Activated CD8-positive, alpha-beta T cell treated with anti-CD3 and anti-CD28 coated beads for 36 hours (primary cell): Measurements from ENCODE around the gene DGKD. TPM values are rescaled to one million over a fixed set of nuclear protein-coding genes. Genes with fewer than 3 reads are reported as not detected.

Experiments
- ATAC-seq: fragments of 200-7000 bp; cut with Tn5 transposase; one replicate; pipeline ENCODE4 v1.10.0; 2021; ENCODE audit warnings: mild to moderate bottlenecking, moderate library complexity
- CTCF ChIA-PET: fragments of 350-600 bp; sonication (Branson Sonifier 250); formaldehyde crosslinking; loops from one replicate; lab custom pipeline; 2021; ENCODE audit warnings: antibody characterized with exemption; lab: Charles Lee
- POLR2A ChIA-PET: fragments of 350-600 bp; sonication (Branson Sonifier 250); formaldehyde crosslinking; loops from one replicate; lab custom pipeline; 2021; ENCODE audit warnings: antibody characterized with exemption; lab: Charles Lee
- DNase-seq: peaks from one replicate; pipeline ENCODE4 v3.0.0-alpha.2; 2020
- H3K27ac Mint-ChIP-seq: one replicate; pipeline ENCODE4 v1.8.0; 2021; ENCODE audit warnings: mild to moderate bottlenecking, mixed read lengths
- H3K27me3 Mint-ChIP-seq: one replicate; pipeline ENCODE4 v1.8.0; 2021; ENCODE audit warnings: mixed read lengths
- H3K36me3 Mint-ChIP-seq: one replicate; pipeline ENCODE4 v1.8.0; 2021; ENCODE audit warnings: low read depth, mixed read lengths
- H3K4me1 Mint-ChIP-seq: one replicate; pipeline ENCODE4 v1.8.0; 2021; ENCODE audit warnings: low read depth, mixed read lengths
- H3K4me3 Mint-ChIP-seq: one replicate; pipeline ENCODE4 v1.8.0; 2021; ENCODE audit warnings: mild to moderate bottlenecking, moderate library complexity, mixed read lengths
- H3K9me3 Mint-ChIP-seq: one replicate; pipeline ENCODE4 v1.8.0; 2021; ENCODE audit warnings: mixed read lengths
- intact Hi-C: fragments of 100-400 bp; cut with micrococcal nuclease; formaldehyde crosslinking; loops from one replicate; pipeline ENCODE4 v1.10.0; 2022
- total RNA-seq, 2 experiments: library from RNA; stranded (reverse); gene quantifications; one replicate each; pipeline ENCODE4 v1.2.3, GENCODE V29; 2021
- TF ChIP-seq, protein P1 (sequence below): fragments of 200-600 bp; IDR thresholded peaks from one replicate; pipeline ENCODE4 v1.8.0; 2022; ENCODE audit warnings: antibody characterized with exemption, mild to moderate bottlenecking

DGKD gene
- total RNA-seq, 2 experiments from 2014 or later, result 89.6 to 99.5 TPM

DNA sequence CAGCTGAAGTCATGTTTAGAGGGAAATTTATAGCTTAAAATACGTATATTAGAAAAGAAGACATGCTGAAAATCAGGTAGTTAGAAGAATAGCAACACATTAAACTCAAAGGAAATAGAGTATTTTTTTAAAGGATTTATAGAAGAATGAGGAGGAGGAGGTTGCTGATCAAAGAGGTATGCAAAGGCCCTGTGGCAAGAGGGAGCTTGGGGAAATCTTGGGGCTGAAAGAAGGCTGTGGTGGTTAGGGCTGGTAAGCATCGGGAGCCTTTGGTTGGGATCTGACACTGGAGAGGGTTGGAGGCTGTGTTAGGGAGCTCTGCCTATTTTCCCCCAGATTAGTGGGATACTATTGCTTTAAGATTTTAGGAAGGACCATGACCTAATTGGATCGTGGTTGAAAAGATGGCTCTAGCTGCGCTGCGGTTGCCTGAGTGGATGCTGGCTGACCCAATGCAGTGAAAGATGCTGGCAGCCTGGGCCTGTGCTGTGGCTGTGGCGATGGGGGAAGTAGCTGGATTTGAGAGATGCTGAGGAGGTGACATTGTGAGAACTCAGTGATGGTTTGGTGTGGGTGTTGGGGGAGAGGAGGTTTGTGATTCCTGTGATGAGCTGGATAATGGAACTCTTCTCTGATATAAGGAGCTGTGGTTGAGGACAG, 11.7 kb downstream of the DGKD start:
- ChIA-PET POLR2A (interaction anchor here (0.6 to 1.8 kb wide), 7 partner anchors 12 to 296 kb away, joined by 3 to 7 read pairs (median 4); no protein-coding TSS in a partner anchor), CTCF (interaction anchor here (0.9 to 2.5 kb wide), 4 partner anchors 9 to 132 kb away, joined by 3 to 6 read pairs (median 4); no protein-coding TSS in a partner anchor)
- Mint-ChIP-seq H3K9me3 (peaks cover 6% of the 10 kb centered on the region), H3K36me3 (peaks cover 42% of the 10 kb centered on the region), H3K27me3 (no peaks in the 10 kb centered on the region), H3K27ac (peak overlapping the region; percentile 69), H3K4me3 (no peak overlapping the region), H3K4me1 (peaks cover 60% of the 10 kb centered on the region)
- TF ChIP-seq, protein P1, sequence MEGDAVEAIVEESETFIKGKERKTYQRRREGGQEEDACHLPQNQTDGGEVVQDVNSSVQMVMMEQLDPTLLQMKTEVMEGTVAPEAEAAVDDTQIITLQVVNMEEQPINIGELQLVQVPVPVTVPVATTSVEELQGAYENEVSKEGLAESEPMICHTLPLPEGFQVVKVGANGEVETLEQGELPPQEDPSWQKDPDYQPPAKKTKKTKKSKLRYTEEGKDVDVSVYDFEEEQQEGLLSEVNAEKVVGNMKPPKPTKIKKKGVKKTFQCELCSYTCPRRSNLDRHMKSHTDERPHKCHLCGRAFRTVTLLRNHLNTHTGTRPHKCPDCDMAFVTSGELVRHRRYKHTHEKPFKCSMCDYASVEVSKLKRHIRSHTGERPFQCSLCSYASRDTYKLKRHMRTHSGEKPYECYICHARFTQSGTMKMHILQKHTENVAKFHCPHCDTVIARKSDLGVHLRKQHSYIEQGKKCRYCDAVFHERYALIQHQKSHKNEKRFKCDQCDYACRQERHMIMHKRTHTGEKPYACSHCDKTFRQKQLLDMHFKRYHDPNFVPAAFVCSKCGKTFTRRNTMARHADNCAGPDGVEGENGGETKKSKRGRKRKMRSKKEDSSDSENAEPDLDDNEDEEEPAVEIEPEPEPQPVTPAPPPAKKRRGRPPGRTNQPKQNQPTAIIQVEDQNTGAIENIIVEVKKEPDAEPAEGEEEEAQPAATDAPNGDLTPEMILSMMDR, result no peak
- intact Hi-C loops, result no loop called here
- DNase-seq, result no peak
- no peak for ATAC-seq

DNA sequence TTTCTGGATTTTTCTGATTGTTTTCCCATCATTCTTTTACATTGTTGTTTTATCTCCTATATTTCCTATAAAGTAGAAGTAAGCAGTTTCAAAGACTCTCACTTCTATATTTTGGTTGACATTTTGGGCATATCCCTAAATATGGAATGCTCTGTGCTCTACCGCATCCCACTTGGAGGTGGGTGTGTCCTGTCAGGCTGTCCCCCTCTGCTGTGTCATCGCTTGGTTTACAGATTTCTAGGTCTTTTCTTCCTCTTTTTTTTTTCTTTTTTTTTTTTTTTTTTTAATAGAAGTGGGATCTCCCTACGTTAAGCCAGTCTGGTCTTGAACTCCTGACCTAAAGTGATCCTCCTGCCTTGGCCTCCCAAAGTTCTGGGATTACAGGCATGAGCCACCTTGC, 13.3 kb downstream of the DGKD start:
- ChIA-PET POLR2A (no interaction called here), CTCF (no interaction called here)
- Mint-ChIP-seq H3K27me3 (no peaks in the 10 kb centered on the region), H3K4me3 (no peak overlapping the region), H3K36me3 (peaks cover 36% of the 10 kb centered on the region), H3K4me1 (peaks cover 57% of the 10 kb centered on the region), H3K9me3 (peaks cover 4% of the 10 kb centered on the region), H3K27ac (no peak overlapping the region)
- intact Hi-C loops, result no loop called here
- no peak for ATAC-seq
- TF ChIP-seq, protein P1, result no peak
- no peak for DNase-seq

DNA sequence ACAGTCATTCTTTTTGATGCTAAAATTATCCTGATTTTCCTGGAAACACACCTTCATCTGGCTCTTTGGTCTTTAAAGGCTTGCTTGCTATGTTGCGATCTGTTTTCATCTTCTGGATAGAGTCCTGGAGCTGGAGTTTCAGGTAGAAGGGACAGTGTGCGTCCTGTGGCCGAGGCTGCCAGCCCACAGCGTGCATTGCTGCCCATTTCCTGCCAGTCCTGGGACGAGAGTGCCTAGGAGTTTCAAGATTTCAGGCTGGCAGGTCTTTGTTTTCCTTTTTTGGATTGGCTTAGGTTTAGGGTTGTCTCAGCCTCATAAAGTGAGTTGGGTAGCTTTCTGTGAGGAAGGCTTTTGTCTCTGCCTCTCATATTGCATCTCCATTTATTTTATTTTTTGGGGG, 14.5 kb downstream of the DGKD start:
- Mint-ChIP-seq H3K4me1 (peaks cover 54% of the 10 kb centered on the region), H3K27me3 (no peaks in the 10 kb centered on the region), H3K27ac (peak overlapping the region; percentile 32), H3K9me3 (peaks cover under 1% of the 10 kb centered on the region), H3K36me3 (peaks cover 35% of the 10 kb centered on the region), H3K4me3 (no peak overlapping the region)
- no peak for DNase-seq
- intact Hi-C loops, result no loop called here
- no peak for ATAC-seq
- POLR2A ChIA-PET, result no interaction called here
- CTCF ChIA-PET, result no interaction called here
- TF ChIP-seq, protein P1, result no peak

DNA sequence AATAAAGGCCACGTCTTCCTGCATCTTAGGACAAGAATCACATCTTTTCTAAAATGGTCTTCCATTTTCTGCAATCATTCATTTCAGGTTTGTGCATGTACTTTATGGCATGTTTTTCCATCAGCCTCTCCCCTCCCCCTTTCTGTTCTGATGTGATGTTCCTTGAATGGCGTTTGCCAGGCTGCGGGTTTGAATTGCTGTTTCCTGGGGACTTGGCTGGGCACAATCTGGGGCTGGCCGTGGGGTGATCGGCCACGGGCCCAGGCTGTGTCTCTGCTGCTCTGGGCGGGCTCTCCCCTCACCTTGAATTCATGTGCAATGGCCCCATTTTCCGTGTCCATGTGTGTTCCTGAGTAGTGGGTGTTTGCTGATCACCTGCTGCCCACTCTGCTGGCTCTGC, 15.2 kb downstream of the DGKD start:
- TF ChIP-seq, protein P1, result no peak
- POLR2A ChIA-PET, result no interaction called here
- peaks cover 32% of the 10 kb centered on the region for H3K36me3 Mint-ChIP-seq
- peak overlapping the region; percentile 22 for H3K27ac Mint-ChIP-seq
- peaks cover 49% of the 10 kb centered on the region for H3K4me1 Mint-ChIP-seq
- no peak overlapping the region for H3K4me3 Mint-ChIP-seq
- no peaks in the 10 kb centered on the region for H3K9me3 Mint-ChIP-seq
- no peak for ATAC-seq
- CTCF ChIA-PET, result no interaction called here
- intact Hi-C loops, result no loop called here
- no peaks in the 10 kb centered on the region for H3K27me3 Mint-ChIP-seq
- no peak for DNase-seq
